OCI-LY7 (cell line): Measurements from ENCODE around the gene CYP2R1. TPM values are rescaled to one million over a fixed set of nuclear protein-coding genes. Genes with fewer than 3 reads are reported as not detected.

Source experiments
- Bru-seq: library from RNA; stranded (reverse); fragments of 400-500 nt; gene quantifications from one replicate; lab custom pipeline; 2021; lab: Mats Ljungman, UMichigan
- BruChase-seq, 2 experiments: library from RNA; stranded (reverse); fragments of 400-500 nt; gene quantifications; one replicate each; lab custom pipeline; 2021; lab: Mats Ljungman, UMichigan
- BruUV-seq: library from RNA; stranded (reverse); fragments of 400-500 nt; replicated peaks from 2 replicates; lab custom pipeline; 2021; lab: Mats Ljungman, UMichigan
- CTCF ChIA-PET: fragments of 300-600 bp; sonication (Branson Sonifier 250); formaldehyde crosslinking; loops from one replicate; lab custom pipeline; 2022; ENCODE audit warnings: antibody characterized with exemption; ENCODE audit not compliant: unreplicated experiment; lab: Charles Lee
- POLR2A ChIA-PET: fragments of 300-600 bp; sonication (Branson Sonifier 250); formaldehyde crosslinking; loops from one replicate; lab custom pipeline; 2022; ENCODE audit warnings: antibody characterized with exemption; lab: Charles Lee
- DNase-seq: peaks from one replicate; pipeline ENCODE4 v3.0.0-alpha.2; 2015; ENCODE audit warnings: low spot score
- H2AFZ ChIP-seq: fragments of 200-600 bp; sonication (generic), shearing (Covaris generic); 2 replicates; pipeline ENCODE4 v1.6.1; 2014; ENCODE audit warnings: mild to moderate bottlenecking, antibody characterized with exemption, low read length, moderate library complexity
- H3K27ac ChIP-seq: fragments of 200-600 bp; sonication (generic); 2 replicates; pipeline ENCODE4 v1.5.1; 2014; ENCODE audit warnings: mixed run types, low read depth, mild to moderate bottlenecking, moderate library complexity, low read length, inconsistent platforms; ENCODE audit not compliant: poor library complexity, severe bottlenecking
- H3K36me3 ChIP-seq: fragments of 200-600 bp; sonication (generic); 2 replicates; pipeline ENCODE4 v1.6.1; 2014; ENCODE audit warnings: mild to moderate bottlenecking, antibody characterized with exemption, low read length, moderate library complexity, mixed read lengths; ENCODE audit not compliant: insufficient read depth
- H3K4me1 ChIP-seq: fragments of 200-600 bp; sonication (generic); 2 replicates; pipeline ENCODE4 v1.5.1; 2014; ENCODE audit warnings: mild to moderate bottlenecking, low read length; ENCODE audit not compliant: insufficient read depth, poor library complexity, severe bottlenecking
- H3K4me2 ChIP-seq: fragments of 200-600 bp; sonication (generic); 2 replicates; pipeline ENCODE4 v1.6.1; 2014; ENCODE audit warnings: mild to moderate bottlenecking, low read length
- H3K4me3 ChIP-seq: fragments of 200-600 bp; sonication (generic); 2 replicates; pipeline ENCODE4 v1.5.1; 2014; ENCODE audit warnings: mild to moderate bottlenecking, low read depth, low read length; ENCODE audit not compliant: poor library complexity, severe bottlenecking
- H3K79me2 ChIP-seq: fragments of 200-600 bp; sonication (generic); 2 replicates; pipeline ENCODE4 v1.6.1; 2016; ENCODE audit warnings: low read depth, mild to moderate bottlenecking, low read length, moderate library complexity, mixed read lengths; ENCODE audit not compliant: insufficient read depth
- H3K9me2 ChIP-seq: fragments of 200-600 bp; sonication (generic); 2 replicates; pipeline ENCODE4 v1.6.1; 2016; ENCODE audit warnings: mild to moderate bottlenecking, low read length, mixed read lengths; ENCODE audit not compliant: insufficient read depth
- H3K9me3 ChIP-seq: fragments of 200-600 bp; sonication (generic); 2 replicates; pipeline ENCODE4 v1.6.1; 2014; ENCODE audit warnings: mild to moderate bottlenecking, mixed run types, low read length, mixed read lengths
- H4K20me1 ChIP-seq: fragments of 200-600 bp; sonication (generic); 2 replicates; pipeline ENCODE4 v1.6.1; 2014; ENCODE audit warnings: mild to moderate bottlenecking, antibody characterized with exemption, low read length, moderate library complexity, mixed read lengths; ENCODE audit not compliant: insufficient read depth
- CTCF ChIP-seq: fragments of 200-600 bp; sonication (generic); conservative IDR thresholded peaks from 2 replicates; pipeline ENCODE4 v1.5.1; 2014; ENCODE audit warnings: mild to moderate bottlenecking, antibody characterized with exemption, low read length, moderate library complexity, mixed read lengths
- EZH2phosphoT487 ChIP-seq: fragments of 200-600 bp; sonication (generic); IDR thresholded peaks from 2 replicates; pipeline ENCODE4 v1.6.1; 2018; ENCODE audit warnings: low read depth, borderline replicate concordance, mild to moderate bottlenecking, mixed run types, antibody characterized with exemption, low read length, moderate library complexity, mixed read lengths
- intact Hi-C: fragments of 100-400 bp; cut with micrococcal nuclease; formaldehyde crosslinking; loops from one replicate; pipeline ENCODE4 v1.10.0; 2022; ENCODE audit not compliant: unreplicated experiment
- long read RNA-seq: library from polyadenylated mRNA; stranded (forward); transcript quantifications from one replicate; pipeline ENCODE4 v2.0.0, GENCODE V29; 2022
- total RNA-seq, 2 experiments: library from RNA; depleted of rRNA in 1 of 2; stranded (reverse); fragments of >200 nt in 1 of 2; shearing (Covaris generic) in 1 of 2; gene quantifications; 2 replicates each; pipeline ENCODE4 v1.2.3, GENCODE V29; 2014 to 2022

Gene CYP2R1
- total RNA-seq (2014; rRNA removed; shearing (Covaris generic)), result 22.5 and 24.8 TPM in 2 replicates
- 38.0 and 38.6 TPM in 2 replicates for total RNA-seq (2022)
- percentile 76 among the genes with signal in this experiment for Bru-seq, nascent RNA
- percentile 61 among the genes with signal in this experiment for BruChase-seq, experiment 1, labeled RNA remaining after a 6-hour chase
- percentile 84 among the genes with signal in this experiment for BruChase-seq, experiment 2, labeled RNA remaining after a 2-hour chase
- long read RNA-seq, transcript CYP2R1-206 (5 exons, 1,882 nt), result major isoform, 7 of 40 reads
- long read RNA-seq, partial matches to known transcripts, result 2 of 40 reads
- long read RNA-seq, other reads (novel, unspliced or antisense), result 29 of 40 reads

GRCh38 chr11:14892036-14892556, at the start of gene CYP2R1:
TSS of gene CYP2R1 (minus strand) at chr11:14892231. CDS start at chr11:14892205, 26 bp downstream.
- Histone ChIP-seq H3K4me3 (peak within 1 kb of the TSS; percentile 69), H2AFZ (peak within 1 kb of the TSS; percentile 75), H3K36me3 (no peaks in the 10 kb centered on the region), H3K4me2 (peak within 1 kb of the TSS; percentile 75), H3K79me2 (peaks cover 4% of the 10 kb centered on the region; the same call in 1 of the 2 replicates), H3K9me3 (no peaks in the 10 kb centered on the region), H3K9me2 (no peaks in the 10 kb centered on the region), H3K27ac (peak within 1 kb of the TSS; percentile 51), H4K20me1 (no peaks in the 10 kb centered on the region), H3K4me1 (peaks cover 28% of the 10 kb centered on the region)
- DNase-seq, result peak; percentile 97
- CTCF ChIA-PET, result interaction anchor here (3.5 kb wide), 1 partner anchor 15 kb away, joined by 29 read pairs; no protein-coding TSS in a partner anchor
- POLR2A ChIA-PET, result interaction anchor here (0.5 to 2.7 kb wide), 15 partner anchors 8 to 936 kb away, joined by 3 to 12 read pairs (median 4); partner anchors contain the start of gene PSMA1
- no TSS peak for BruUV-seq
- intact Hi-C loops, result loop anchor here (1.0 kb wide), 2 partner anchors 13 to 372 kb away; partner anchors contain the start of gene PSMA1
- no peak for TF ChIP-seq EZH2phosphoT487
- peak; percentile 30; the same call in 1 of the 2 replicates for TF ChIP-seq CTCF

- TF ChIP-seq EZH2phosphoT487 (no peak), CTCF (no peak)
- Histone ChIP-seq H3K4me1 (no peaks in the 10 kb centered on the region), H3K9me2 (no peaks in the 10 kb centered on the region), H4K20me1 (no peaks in the 10 kb centered on the region), H2AFZ (no peak overlapping the region), H3K36me3 (no peaks in the 10 kb centered on the region), H3K4me2 (no peak overlapping the region), H3K27ac (no peak overlapping the region), H3K9me3 (no peaks in the 10 kb centered on the region), H3K4me3 (no peak overlapping the region), H3K79me2 (no peaks in the 10 kb centered on the region)
- POLR2A ChIA-PET, result no interaction called here
- intact Hi-C loops, result no loop called here
- no peak for DNase-seq
- BruUV-seq, result no TSS peak
- CTCF ChIA-PET, result no interaction called here
These were observed 46.9 kb upstream of the CYP2R1 start for GRCh38 chr11:14938936-14939335.
